ENCODE results near the gene PTPRN2. TPM values are rescaled to one million over a fixed set of nuclear protein-coding genes. Genes with fewer than 3 reads are reported as not detected.

PTPRN2 gene
- total RNA-seq, 1 experiment from 2014 or later = 0.11 TPM

DNA sequence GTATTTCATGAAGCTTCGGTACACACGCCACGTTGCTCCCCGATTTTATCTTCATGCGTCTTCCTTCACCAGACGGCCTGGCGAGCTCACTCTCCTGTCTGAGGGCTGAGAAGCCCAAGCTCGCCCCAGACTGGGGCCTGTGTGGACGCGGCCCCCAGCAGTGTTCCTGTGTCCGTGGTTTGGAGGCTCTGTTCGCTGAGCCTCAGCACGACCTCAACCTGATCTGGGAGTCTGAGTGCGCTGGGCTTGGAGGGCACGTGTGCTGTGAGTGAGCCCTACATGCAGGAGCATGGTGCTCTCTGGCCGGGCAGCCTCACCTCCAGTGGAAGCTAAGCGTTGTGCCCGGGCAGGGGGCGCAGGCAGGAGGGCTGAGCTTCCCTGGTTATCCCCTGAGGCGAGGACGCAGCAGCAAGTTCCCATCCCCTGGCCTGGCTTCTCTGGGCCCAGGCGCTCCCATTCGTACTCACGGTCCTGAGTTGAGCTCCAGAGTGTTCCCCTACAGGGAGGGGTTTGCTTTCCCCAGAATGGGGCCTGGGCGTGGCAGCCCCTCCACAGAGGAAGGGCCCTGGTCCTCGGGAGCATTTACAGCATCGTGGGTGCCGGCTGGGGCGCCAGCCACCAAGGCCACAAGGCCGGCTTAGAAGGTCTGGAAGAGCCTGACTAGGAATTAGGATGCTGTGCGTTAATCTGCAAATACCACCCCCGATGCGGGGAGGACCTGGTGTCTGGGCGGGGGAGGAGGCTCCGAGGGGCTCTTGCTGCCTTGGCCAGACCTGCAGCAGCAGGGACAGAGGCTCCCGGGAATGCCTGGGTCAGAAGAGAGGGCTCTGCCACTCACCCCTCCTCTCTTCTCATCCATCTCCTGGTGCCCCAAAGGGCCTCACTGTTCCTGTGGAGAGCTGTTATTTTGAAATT, 850.2 kb downstream of the PTPRN2 start:
- TF ChIP-seq, protein P1, sequence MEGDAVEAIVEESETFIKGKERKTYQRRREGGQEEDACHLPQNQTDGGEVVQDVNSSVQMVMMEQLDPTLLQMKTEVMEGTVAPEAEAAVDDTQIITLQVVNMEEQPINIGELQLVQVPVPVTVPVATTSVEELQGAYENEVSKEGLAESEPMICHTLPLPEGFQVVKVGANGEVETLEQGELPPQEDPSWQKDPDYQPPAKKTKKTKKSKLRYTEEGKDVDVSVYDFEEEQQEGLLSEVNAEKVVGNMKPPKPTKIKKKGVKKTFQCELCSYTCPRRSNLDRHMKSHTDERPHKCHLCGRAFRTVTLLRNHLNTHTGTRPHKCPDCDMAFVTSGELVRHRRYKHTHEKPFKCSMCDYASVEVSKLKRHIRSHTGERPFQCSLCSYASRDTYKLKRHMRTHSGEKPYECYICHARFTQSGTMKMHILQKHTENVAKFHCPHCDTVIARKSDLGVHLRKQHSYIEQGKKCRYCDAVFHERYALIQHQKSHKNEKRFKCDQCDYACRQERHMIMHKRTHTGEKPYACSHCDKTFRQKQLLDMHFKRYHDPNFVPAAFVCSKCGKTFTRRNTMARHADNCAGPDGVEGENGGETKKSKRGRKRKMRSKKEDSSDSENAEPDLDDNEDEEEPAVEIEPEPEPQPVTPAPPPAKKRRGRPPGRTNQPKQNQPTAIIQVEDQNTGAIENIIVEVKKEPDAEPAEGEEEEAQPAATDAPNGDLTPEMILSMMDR (conservative IDR thresholded peaks at IDR 0.05; ENCODE audit: low read depth, low read length) = no peak
- no peak for TF ChIP-seq EZH2 (IDR thresholded peaks at IDR 0.05; ENCODE audit: borderline replicate concordance, low read depth, low read length, poor library complexity, severe bottlenecking)
- H3K4me1 ChIP-seq (ENCODE audit: insufficient read depth, low read length, poor library complexity, severe bottlenecking) = no peaks in the 10 kb centered on the region
- POLR2A ChIA-PET (ENCODE audit: low non-redundant PET) = no interaction called here
- intact Hi-C loops (cut with micrococcal nuclease; ENCODE audit: unreplicated experiment) = no loop called here
- BruUV-seq (replicated peaks) = no TSS peak
- no peak overlapping the region for H3K4me3 ChIP-seq (ENCODE audit: low read depth, low read length, poor library complexity, severe bottlenecking)
- CTCF ChIA-PET = no interaction called here
- peaks cover 61% of the 10 kb centered on the region for H3K27me3 ChIP-seq (replicated peaks; ENCODE audit: insufficient read depth, low read depth, low read length, poor library complexity)
- no peaks in the 10 kb centered on the region for H3K9me3 ChIP-seq (ENCODE audit: low read depth, low read length, poor library complexity, severe bottlenecking)
- no peaks in the 10 kb centered on the region for H3K36me3 ChIP-seq (ENCODE audit: insufficient read depth, low read length, poor library complexity, severe bottlenecking)
- no peak for DNase-seq (ENCODE audit: low spot score)
- H3K27ac ChIP-seq (ENCODE audit: low read depth, low read length, poor library complexity, severe bottlenecking) = no peak overlapping the region

GRCh38 chr7:157736341-157736740, 851.3 kb downstream of the PTPRN2 start:
- Histone ChIP-seq H3K4me1 (ENCODE audit: insufficient read depth, low read length, poor library complexity, severe bottlenecking) (no peaks in the 10 kb centered on the region), H3K36me3 (ENCODE audit: insufficient read depth, low read length, poor library complexity, severe bottlenecking) (no peaks in the 10 kb centered on the region), H3K4me3 (ENCODE audit: low read depth, low read length, poor library complexity, severe bottlenecking) (no peak overlapping the region), H3K9me3 (ENCODE audit: low read depth, low read length, poor library complexity, severe bottlenecking) (no peaks in the 10 kb centered on the region), H3K27ac (ENCODE audit: low read depth, low read length, poor library complexity, severe bottlenecking) (no peak overlapping the region), H3K27me3 (replicated peaks; ENCODE audit: insufficient read depth, low read depth, low read length, poor library complexity) (peaks cover 51% of the 10 kb centered on the region)
- no TSS peak for BruUV-seq (replicated peaks)
- ChIA-PET POLR2A (ENCODE audit: low non-redundant PET) (no interaction called here), CTCF (no interaction called here)
- intact Hi-C loops (cut with micrococcal nuclease; ENCODE audit: unreplicated experiment) = no loop called here
- TF ChIP-seq EZH2 (IDR thresholded peaks at IDR 0.05; ENCODE audit: borderline replicate concordance, low read depth, low read length, poor library complexity, severe bottlenecking) = no peak
- TF ChIP-seq, protein P1 (conservative IDR thresholded peaks at IDR 0.05; ENCODE audit: low read depth, low read length) = no peak
- no peak for DNase-seq (ENCODE audit: low spot score)

GRCh38 chr7:157735826-157736225, 851.8 kb downstream of the PTPRN2 start:
- CTCF ChIA-PET = no interaction called here
- BruUV-seq (replicated peaks) = no TSS peak

More at GRCh38 chr7:157735826-157736225, 851.8 kb downstream of the PTPRN2 start:
- no peaks in the 10 kb centered on the region for H3K9me3 ChIP-seq (ENCODE audit: low read depth, low read length, poor library complexity, severe bottlenecking)
- no peak overlapping the region for H3K4me3 ChIP-seq (ENCODE audit: low read depth, low read length, poor library complexity, severe bottlenecking)
- peaks cover 46% of the 10 kb centered on the region for H3K27me3 ChIP-seq (replicated peaks; ENCODE audit: insufficient read depth, low read depth, low read length, poor library complexity)
- TF ChIP-seq, protein P1 (conservative IDR thresholded peaks at IDR 0.05; ENCODE audit: low read depth, low read length) = no peak
- TF ChIP-seq EZH2 (IDR thresholded peaks at IDR 0.05; ENCODE audit: borderline replicate concordance, low read depth, low read length, poor library complexity, severe bottlenecking) = no peak
- H3K36me3 ChIP-seq (ENCODE audit: insufficient read depth, low read length, poor library complexity, severe bottlenecking) = no peaks in the 10 kb centered on the region
- H3K4me1 ChIP-seq (ENCODE audit: insufficient read depth, low read length, poor library complexity, severe bottlenecking) = no peaks in the 10 kb centered on the region
- no peak overlapping the region for H3K27ac ChIP-seq (ENCODE audit: low read depth, low read length, poor library complexity, severe bottlenecking)
- POLR2A ChIA-PET (ENCODE audit: low non-redundant PET) = no interaction called here
- intact Hi-C loops (cut with micrococcal nuclease; ENCODE audit: unreplicated experiment) = no loop called here
- DNase-seq (ENCODE audit: low spot score) = no peak

Data from A673 (cell line).